HL-60 (cell line): ENCODE results near the gene INSYN1.

Experiments
- POLR2AphosphoS5 ChIP-seq: IDR thresholded peaks from 2 replicates; pipeline ENCODE4 v1.6.1; 2012; ENCODE audit warnings: low read depth
- TF ChIP-seq, protein P1 (sequence below): IDR thresholded peaks from one replicate; pipeline ENCODE4 v1.5.1; 2011; ENCODE audit warnings: low read length, control low read depth, inconsistent platforms; ENCODE audit not compliant: insufficient read depth

DNA sequence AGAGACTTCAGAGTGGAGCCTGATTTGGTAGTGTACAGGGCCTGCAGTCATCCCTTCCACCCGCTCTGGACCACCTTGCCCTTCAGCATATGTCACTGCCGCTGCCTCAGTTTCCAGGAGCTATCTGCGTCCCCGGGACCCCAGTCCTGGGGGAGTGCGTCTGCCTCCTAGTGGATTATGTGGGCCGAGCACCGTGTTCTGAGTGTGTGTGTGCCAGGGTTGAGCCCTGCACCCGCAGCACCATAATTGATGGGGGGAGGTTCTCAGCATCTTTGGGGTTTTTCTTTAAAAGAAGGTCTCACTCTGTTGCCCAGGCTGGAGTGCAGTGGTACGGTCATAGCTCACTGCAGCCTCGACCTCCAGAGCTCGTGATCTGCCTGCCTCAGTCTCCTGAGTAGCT lies 35.3 kb downstream of the INSYN1 start:
- TF ChIP-seq, protein P1, sequence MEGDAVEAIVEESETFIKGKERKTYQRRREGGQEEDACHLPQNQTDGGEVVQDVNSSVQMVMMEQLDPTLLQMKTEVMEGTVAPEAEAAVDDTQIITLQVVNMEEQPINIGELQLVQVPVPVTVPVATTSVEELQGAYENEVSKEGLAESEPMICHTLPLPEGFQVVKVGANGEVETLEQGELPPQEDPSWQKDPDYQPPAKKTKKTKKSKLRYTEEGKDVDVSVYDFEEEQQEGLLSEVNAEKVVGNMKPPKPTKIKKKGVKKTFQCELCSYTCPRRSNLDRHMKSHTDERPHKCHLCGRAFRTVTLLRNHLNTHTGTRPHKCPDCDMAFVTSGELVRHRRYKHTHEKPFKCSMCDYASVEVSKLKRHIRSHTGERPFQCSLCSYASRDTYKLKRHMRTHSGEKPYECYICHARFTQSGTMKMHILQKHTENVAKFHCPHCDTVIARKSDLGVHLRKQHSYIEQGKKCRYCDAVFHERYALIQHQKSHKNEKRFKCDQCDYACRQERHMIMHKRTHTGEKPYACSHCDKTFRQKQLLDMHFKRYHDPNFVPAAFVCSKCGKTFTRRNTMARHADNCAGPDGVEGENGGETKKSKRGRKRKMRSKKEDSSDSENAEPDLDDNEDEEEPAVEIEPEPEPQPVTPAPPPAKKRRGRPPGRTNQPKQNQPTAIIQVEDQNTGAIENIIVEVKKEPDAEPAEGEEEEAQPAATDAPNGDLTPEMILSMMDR = no peak
- no peak for TF ChIP-seq POLR2AphosphoS5
